Measurements from ENCODE around the gene LTB4R.

GRCh38 chr14:24277606-24278321 lies 33.5 kb upstream of the LTB4R start:
- TF ChIP-seq POLR2AphosphoS5 (IDR thresholded peaks at IDR 0.05; ENCODE audit: low read depth, low read length) = no peak
- TF ChIP-seq POLR2A (IDR thresholded peaks at IDR 0.05; ENCODE audit: low read depth, low read length) = no peak
